BJ (cell line): ENCODE data around the gene GPRIN1. TPM values are rescaled to one million over a fixed set of nuclear protein-coding genes. Genes with fewer than 3 reads are reported as not detected.

Source experiments
- CTCF ChIA-PET: fragments of 350-600 bp; formaldehyde crosslinking; extraction: SDS; loops from one replicate; lab custom pipeline; 2021; ENCODE audit warnings: antibody characterized with exemption, inconsistent platforms; lab: Yijun Ruan, JAX
- POLR2A ChIA-PET: fragments of 300-600 bp; sonication (Branson Sonifier 250); formaldehyde crosslinking; extraction: SDS; loops from one replicate; lab custom pipeline; 2021; ENCODE audit warnings: antibody characterized with exemption; lab: Charles Lee
- DNase-seq: peaks from one replicate; pipeline ENCODE4 v3.0.0-alpha.2; 2011; ENCODE audit warnings: low read depth
- H3K27me3 ChIP-seq: 2 replicates; pipeline ENCODE4 v1.6.0; 2011; ENCODE audit warnings: low read length; ENCODE audit not compliant: control insufficient read depth, insufficient read depth
- H3K36me3 ChIP-seq: 2 replicates; pipeline ENCODE4 v1.5.1; 2011; ENCODE audit warnings: low read length; ENCODE audit not compliant: control insufficient read depth, insufficient read depth
- H3K4me3 ChIP-seq: 2 replicates; pipeline ENCODE4 v1.5.1; 2011; ENCODE audit warnings: low read depth, mild to moderate bottlenecking, control low read depth, low read length
- CTCF ChIP-seq: IDR thresholded peaks from 2 replicates; pipeline ENCODE4 v1.5.1; 2011; ENCODE audit warnings: low read depth, mild to moderate bottlenecking, control low read depth, inconsistent platforms, low read length, moderate library complexity; ENCODE audit not compliant: insufficient read depth
- polyA plus RNA-seq: library from polyadenylated mRNA; depleted of rRNA; stranded (reverse); fragments of >200 nt; gene quantifications from 2 replicates; pipeline ENCODE4 v1.2.3, GENCODE V29; 2011

The GPRIN1 gene
- polyA plus RNA-seq, 1 experiment: 2.4 TPM

- Histone ChIP-seq H3K4me3 (no peak overlapping the region), H3K36me3 (no peaks in the 10 kb centered on the region), H3K27me3 (peaks cover 3% of the 10 kb centered on the region)
- ChIA-PET CTCF (interaction anchor here (1.4 to 1.5 kb wide), 2 partner anchors 39 to 49 kb away, joined by 3 to 5 read pairs; no protein-coding TSS in a partner anchor), POLR2A (no interaction called here)
- DNase-seq: no peak
- TF ChIP-seq CTCF: no peak
Measured at GRCh38 chr5:176612008-176612407, 2.1 kb upstream of the GPRIN1 start.

GRCh38 chr5:176611435-176611834 is 1.5 kb upstream of the GPRIN1 start:
- H3K27me3 ChIP-seq: no peaks in the 10 kb centered on the region
- no peaks in the 10 kb centered on the region for H3K36me3 ChIP-seq
- peak; percentile 14 for DNase-seq
- no peak for TF ChIP-seq CTCF
- ChIA-PET POLR2A (no interaction called here), CTCF (interaction anchor here (1.4 to 1.5 kb wide), 2 partner anchors 38 to 49 kb away, joined by 3 to 5 read pairs; no protein-coding TSS in a partner anchor)
- no peak overlapping the region for H3K4me3 ChIP-seq

GRCh38 chr5:176610435-176610773 is 448 bp upstream of the GPRIN1 start:
- no peak for TF ChIP-seq CTCF
- Histone ChIP-seq H3K4me3 (peak overlapping the region; percentile 64), H3K36me3 (no peaks in the 10 kb centered on the region), H3K27me3 (no peaks in the 10 kb centered on the region)
- ChIA-PET POLR2A (no interaction called here), CTCF (interaction anchor here (0.6 to 1.4 kb wide), 2 partner anchors 36 to 51 kb away, joined by 3 read pairs; no protein-coding TSS in a partner anchor)
- no peak for DNase-seq

GRCh38 chr5:176608937-176609723 is 826 bp downstream of the GPRIN1 start:
- no peaks in the 10 kb centered on the region for H3K27me3 ChIP-seq
- CTCF ChIA-PET: no interaction called here
- TF ChIP-seq CTCF: no peak
- H3K4me3 ChIP-seq: peak overlapping the region; percentile 64
- no peak for DNase-seq
- POLR2A ChIA-PET: no interaction called here
- no peaks in the 10 kb centered on the region for H3K36me3 ChIP-seq

GRCh38 chr5:176608142-176608705 is 1.7 kb downstream of the GPRIN1 start:
- ChIA-PET CTCF (interaction anchor here (0.7 kb wide), 1 partner anchor 24 kb away, joined by 3 read pairs; no protein-coding TSS in a partner anchor), POLR2A (no interaction called here)
- Histone ChIP-seq H3K4me3 (no peak overlapping the region), H3K27me3 (no peaks in the 10 kb centered on the region), H3K36me3 (no peaks in the 10 kb centered on the region)
- no peak for DNase-seq
- TF ChIP-seq CTCF: no peak
